ENCODE measurements around the gene COBLL1.
"Not testable (repeated sequence)": the region's sequence is repeated elsewhere in the genome, so short reads cannot be mapped to it uniquely, and the experiment has no call there.

DNA sequence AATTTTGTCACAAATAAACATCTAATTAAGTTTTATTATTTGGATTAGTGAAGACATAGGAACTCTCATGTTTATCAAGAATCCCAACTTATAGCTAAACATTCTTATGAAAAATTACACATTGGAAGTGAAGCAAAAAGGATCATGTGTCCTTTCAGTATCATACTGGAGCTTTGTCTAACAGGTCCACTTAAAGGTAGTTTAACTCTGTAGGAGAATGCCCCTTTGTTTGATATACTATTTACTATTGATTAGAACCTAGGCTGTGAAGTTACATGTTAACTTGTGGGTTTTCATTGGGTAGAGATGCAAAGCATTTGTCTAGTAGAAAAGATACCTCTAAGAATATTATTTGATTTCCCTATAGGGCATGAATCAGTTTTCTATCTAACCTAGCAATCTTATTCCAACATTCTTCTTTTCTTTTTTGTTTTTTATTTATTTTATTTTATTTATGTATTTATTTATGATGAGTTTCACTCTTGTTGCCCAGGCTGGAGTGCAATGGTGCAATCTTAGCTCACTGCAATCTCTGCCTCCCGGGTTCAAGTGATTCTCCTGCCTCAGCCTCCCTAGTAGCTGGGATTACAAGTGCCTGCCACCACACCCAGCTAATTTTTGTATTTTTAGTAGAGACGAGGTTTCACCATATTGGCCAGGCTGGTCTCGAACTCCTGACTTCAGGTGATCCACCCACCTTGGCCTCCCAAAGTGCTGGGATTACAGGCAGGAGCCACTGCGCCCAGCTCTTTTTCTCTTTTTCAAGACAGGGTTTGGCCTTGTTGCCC is 18.5 kb upstream of the COBLL1 start:
- TF ChIP-seq, protein P1, sequence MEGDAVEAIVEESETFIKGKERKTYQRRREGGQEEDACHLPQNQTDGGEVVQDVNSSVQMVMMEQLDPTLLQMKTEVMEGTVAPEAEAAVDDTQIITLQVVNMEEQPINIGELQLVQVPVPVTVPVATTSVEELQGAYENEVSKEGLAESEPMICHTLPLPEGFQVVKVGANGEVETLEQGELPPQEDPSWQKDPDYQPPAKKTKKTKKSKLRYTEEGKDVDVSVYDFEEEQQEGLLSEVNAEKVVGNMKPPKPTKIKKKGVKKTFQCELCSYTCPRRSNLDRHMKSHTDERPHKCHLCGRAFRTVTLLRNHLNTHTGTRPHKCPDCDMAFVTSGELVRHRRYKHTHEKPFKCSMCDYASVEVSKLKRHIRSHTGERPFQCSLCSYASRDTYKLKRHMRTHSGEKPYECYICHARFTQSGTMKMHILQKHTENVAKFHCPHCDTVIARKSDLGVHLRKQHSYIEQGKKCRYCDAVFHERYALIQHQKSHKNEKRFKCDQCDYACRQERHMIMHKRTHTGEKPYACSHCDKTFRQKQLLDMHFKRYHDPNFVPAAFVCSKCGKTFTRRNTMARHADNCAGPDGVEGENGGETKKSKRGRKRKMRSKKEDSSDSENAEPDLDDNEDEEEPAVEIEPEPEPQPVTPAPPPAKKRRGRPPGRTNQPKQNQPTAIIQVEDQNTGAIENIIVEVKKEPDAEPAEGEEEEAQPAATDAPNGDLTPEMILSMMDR (IDR thresholded peaks at IDR 0.05) = not testable (repeated sequence)
- TF ChIP-seq EZH2 (IDR thresholded peaks at IDR 0.05) = not testable (repeated sequence)

Measured in neural progenitor cell (in vitro differentiated cells).